Neural cell (in vitro differentiated cells): Measurements from ENCODE around the gene ACOT13. TPM values are rescaled to one million over a fixed set of nuclear protein-coding genes. Genes with fewer than 3 reads are reported as not detected.

ENCODE experiments used
- H2AFZ ChIP-seq: fragments of 200-600, 300-800 bp; sonication (generic), shearing (Covaris generic); 2 replicates; pipeline ENCODE4 v1.6.0; 2014; ENCODE audit warnings: low read depth, mild to moderate bottlenecking, antibody characterized with exemption, low read length, moderate library complexity
- H3F3A ChIP-seq: fragments of 200-600 bp; shearing (Covaris generic); 2 replicates; pipeline ENCODE4 v1.6.1; 2016; ENCODE audit warnings: mild to moderate bottlenecking, moderate library complexity, mixed read lengths, antibody characterized with exemption, low read length; ENCODE audit not compliant: insufficient read depth, poor library complexity, severe bottlenecking
- H3K27ac ChIP-seq: fragments of 200-600, 300-800 bp; sonication (generic), shearing (Covaris generic); 2 replicates; pipeline ENCODE4 v1.5.1; 2014; ENCODE audit warnings: mild to moderate bottlenecking, low read length, moderate library complexity
- H3K27me3 ChIP-seq: fragments of 300-800, 200-600 bp; sonication (generic), shearing (Covaris generic); 2 replicates; pipeline ENCODE4 v1.6.0; 2014; ENCODE audit warnings: mild to moderate bottlenecking, low read depth, low read length, moderate library complexity; ENCODE audit not compliant: insufficient read depth
- H3K36me3 ChIP-seq: fragments of 300-800, 200-600 bp; sonication (generic), shearing (Covaris generic); 2 replicates; pipeline ENCODE4 v1.5.1; 2014; ENCODE audit warnings: mild to moderate bottlenecking, antibody characterized with exemption, low read length, moderate library complexity; ENCODE audit not compliant: insufficient read depth
- H3K4me2 ChIP-seq: fragments of 300-800, 200-600 bp; sonication (generic), shearing (Covaris generic); 2 replicates; pipeline ENCODE4 v1.6.0; 2014; ENCODE audit warnings: mild to moderate bottlenecking, low read length
- H3K4me3 ChIP-seq: fragments of 300-800, 200-600 bp; sonication (generic), shearing (Covaris generic); 2 replicates; pipeline ENCODE4 v1.5.1; 2014; ENCODE audit warnings: mild to moderate bottlenecking, low read length, moderate library complexity
- H3K79me2 ChIP-seq: fragments of 200-600 bp; shearing (Covaris generic); replicated peaks from 2 replicates; pipeline ENCODE4 v1.6.0; 2014; ENCODE audit warnings: mild to moderate bottlenecking, low read length, moderate library complexity; ENCODE audit not compliant: insufficient read depth
- H3K9ac ChIP-seq: fragments of 300-800, 200-600 bp; sonication (generic), shearing (Covaris generic); 2 replicates; pipeline ENCODE4 v1.6.1; 2016; ENCODE audit warnings: mild to moderate bottlenecking, low read length, mixed read lengths
- H3K9me2 ChIP-seq: fragments of 200-600 bp; shearing (Covaris generic); 2 replicates; pipeline ENCODE4 v1.6.1; 2016; ENCODE audit warnings: mild to moderate bottlenecking, low read length, mixed read lengths; ENCODE audit not compliant: insufficient read depth
- H3K9me3 ChIP-seq: fragments of 200-600, 300-800 bp; sonication (generic), shearing (Covaris generic); 2 replicates; pipeline ENCODE4 v1.6.1; 2016; ENCODE audit warnings: mild to moderate bottlenecking, mixed run types, low read length, moderate library complexity, mixed read lengths
- H4K20me1 ChIP-seq: fragments of 200-600 bp; shearing (Covaris generic); 2 replicates; pipeline ENCODE4 v1.6.1; 2016; ENCODE audit warnings: mild to moderate bottlenecking, mixed run types; ENCODE audit not compliant: insufficient read depth
- CTCF ChIP-seq: fragments of 450-650 bp; IDR thresholded peaks from 2 replicates; pipeline ENCODE4 v1.5.1; 2014; ENCODE audit warnings: antibody characterized with exemption, mild to moderate bottlenecking, moderate library complexity; ENCODE audit not compliant: poor library complexity, severe bottlenecking
- EP300 ChIP-seq: fragments of 450-650 bp; conservative IDR thresholded peaks from 2 replicates; pipeline ENCODE4 v1.6.1; 2014; ENCODE audit warnings: antibody characterized with exemption, mild to moderate bottlenecking, moderate library complexity; ENCODE audit not compliant: poor library complexity, severe bottlenecking
- EZH2 ChIP-seq: fragments of 200-600, 300-800 bp; shearing (Covaris generic), sonication (generic); IDR thresholded peaks from 2 replicates; pipeline ENCODE4 v1.6.1; 2014; ENCODE audit warnings: antibody characterized with exemption, low read length, borderline replicate concordance, mild to moderate bottlenecking; ENCODE audit not compliant: insufficient read depth, poor library complexity, severe bottlenecking
- MXI1 ChIP-seq: fragments of 450-650 bp; conservative IDR thresholded peaks from 2 replicates; pipeline ENCODE4 v1.6.1; 2014; ENCODE audit warnings: antibody characterized with exemption, mild to moderate bottlenecking; ENCODE audit not compliant: poor library complexity, severe bottlenecking
- POLR2AphosphoS5 ChIP-seq: IDR thresholded peaks from 2 replicates; pipeline ENCODE4 v1.6.1; 2012
- RAD21 ChIP-seq: fragments of 450-650 bp; conservative IDR thresholded peaks from 2 replicates; pipeline ENCODE4 v1.6.1; 2014; ENCODE audit warnings: antibody characterized with exemption, mild to moderate bottlenecking, moderate library complexity
- SMC3 ChIP-seq: fragments of 450-650 bp; conservative IDR thresholded peaks from 2 replicates; pipeline ENCODE4 v1.6.1; 2014; ENCODE audit warnings: antibody characterized with exemption, mild to moderate bottlenecking, moderate library complexity; ENCODE audit not compliant: poor library complexity
- TAF1 ChIP-seq: IDR thresholded peaks from 2 replicates; pipeline ENCODE4 v1.6.1; 2012; ENCODE audit warnings: low read depth
- polyA plus RNA-seq: library from polyadenylated mRNA; depleted of rRNA; stranded (reverse); fragments of >200 nt; gene quantifications from 2 replicates; pipeline ENCODE4 v1.2.3, GENCODE V29; 2014
- TF ChIP-seq, protein P1 (sequence below): IDR thresholded peaks from 2 replicates; pipeline ENCODE4 v1.6.1; 2012; ENCODE audit warnings: borderline replicate concordance

The ACOT13 gene
- polyA plus RNA-seq, 1 donor from 2014 or later, result 9.9 TPM

DNA sequence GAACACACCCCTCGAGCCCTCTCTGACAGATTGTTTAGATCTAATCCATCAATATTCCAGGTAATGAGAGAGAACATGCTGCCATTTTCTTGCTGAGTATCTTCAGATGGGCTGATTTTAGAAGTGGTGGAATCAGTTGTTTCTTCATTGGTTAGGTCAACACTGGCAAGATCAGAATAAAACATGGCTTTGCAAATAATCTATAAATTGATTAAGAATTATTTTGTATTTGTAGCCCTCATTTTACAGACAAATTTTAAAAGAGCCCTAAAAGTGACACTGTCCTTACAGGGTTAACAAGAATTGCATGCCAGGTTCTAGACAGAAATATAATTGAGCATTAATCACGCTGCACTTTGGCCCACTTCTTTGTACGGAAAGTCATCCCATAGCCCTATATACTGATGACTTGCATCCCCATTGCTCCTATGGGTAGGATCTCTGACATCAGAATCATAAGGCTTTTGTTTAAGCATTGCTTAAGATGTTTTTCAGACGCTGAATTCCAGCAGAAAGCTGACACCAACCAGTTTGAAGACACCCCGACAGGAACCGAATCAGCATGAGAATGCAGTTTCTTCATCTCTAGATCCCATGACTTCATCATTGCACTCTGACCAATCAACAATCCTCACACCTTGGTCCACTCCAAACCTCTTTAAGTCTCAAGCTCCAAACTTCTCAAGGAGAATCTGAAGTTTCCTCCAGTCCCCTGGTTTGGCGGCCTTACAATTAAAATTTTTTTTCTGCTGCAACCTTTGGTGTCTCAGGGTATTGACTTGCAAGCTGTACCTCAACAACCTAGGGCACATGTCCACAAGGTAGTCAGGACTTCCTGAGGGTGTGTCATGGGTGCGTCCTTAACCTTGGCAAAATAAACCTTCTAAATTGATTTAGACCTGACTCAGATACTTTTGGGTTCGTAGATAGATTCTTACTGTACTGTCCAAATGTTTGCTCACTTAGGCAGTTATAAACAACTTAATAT, 8.0 kb upstream of the ACOT13 start:
- TF ChIP-seq TAF1 (no peak), MXI1 (no peak), CTCF (no peak), EP300 (no peak), POLR2AphosphoS5 (no peak), SMC3 (no peak), RAD21 (no peak), EZH2 (no peak)
- TF ChIP-seq, protein P1, sequence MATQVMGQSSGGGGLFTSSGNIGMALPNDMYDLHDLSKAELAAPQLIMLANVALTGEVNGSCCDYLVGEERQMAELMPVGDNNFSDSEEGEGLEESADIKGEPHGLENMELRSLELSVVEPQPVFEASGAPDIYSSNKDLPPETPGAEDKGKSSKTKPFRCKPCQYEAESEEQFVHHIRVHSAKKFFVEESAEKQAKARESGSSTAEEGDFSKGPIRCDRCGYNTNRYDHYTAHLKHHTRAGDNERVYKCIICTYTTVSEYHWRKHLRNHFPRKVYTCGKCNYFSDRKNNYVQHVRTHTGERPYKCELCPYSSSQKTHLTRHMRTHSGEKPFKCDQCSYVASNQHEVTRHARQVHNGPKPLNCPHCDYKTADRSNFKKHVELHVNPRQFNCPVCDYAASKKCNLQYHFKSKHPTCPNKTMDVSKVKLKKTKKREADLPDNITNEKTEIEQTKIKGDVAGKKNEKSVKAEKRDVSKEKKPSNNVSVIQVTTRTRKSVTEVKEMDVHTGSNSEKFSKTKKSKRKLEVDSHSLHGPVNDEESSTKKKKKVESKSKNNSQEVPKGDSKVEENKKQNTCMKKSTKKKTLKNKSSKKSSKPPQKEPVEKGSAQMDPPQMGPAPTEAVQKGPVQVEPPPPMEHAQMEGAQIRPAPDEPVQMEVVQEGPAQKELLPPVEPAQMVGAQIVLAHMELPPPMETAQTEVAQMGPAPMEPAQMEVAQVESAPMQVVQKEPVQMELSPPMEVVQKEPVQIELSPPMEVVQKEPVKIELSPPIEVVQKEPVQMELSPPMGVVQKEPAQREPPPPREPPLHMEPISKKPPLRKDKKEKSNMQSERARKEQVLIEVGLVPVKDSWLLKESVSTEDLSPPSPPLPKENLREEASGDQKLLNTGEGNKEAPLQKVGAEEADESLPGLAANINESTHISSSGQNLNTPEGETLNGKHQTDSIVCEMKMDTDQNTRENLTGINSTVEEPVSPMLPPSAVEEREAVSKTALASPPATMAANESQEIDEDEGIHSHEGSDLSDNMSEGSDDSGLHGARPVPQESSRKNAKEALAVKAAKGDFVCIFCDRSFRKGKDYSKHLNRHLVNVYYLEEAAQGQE, result no peak
- Histone ChIP-seq H3K79me2 (peaks cover 19% of the 10 kb centered on the region), H4K20me1 (no peaks in the 10 kb centered on the region), H3K9me3 (no peaks in the 10 kb centered on the region), H3K4me3 (no peak overlapping the region), H3K27me3 (no peaks in the 10 kb centered on the region), H3K27ac (no peak overlapping the region), H3K9ac (no peak overlapping the region), H3K9me2 (no peaks in the 10 kb centered on the region), H3K4me2 (no peak overlapping the region), H3F3A (no peaks in the 10 kb centered on the region), H2AFZ (no peak overlapping the region), H3K36me3 (peaks cover 11% of the 10 kb centered on the region)

DNA sequence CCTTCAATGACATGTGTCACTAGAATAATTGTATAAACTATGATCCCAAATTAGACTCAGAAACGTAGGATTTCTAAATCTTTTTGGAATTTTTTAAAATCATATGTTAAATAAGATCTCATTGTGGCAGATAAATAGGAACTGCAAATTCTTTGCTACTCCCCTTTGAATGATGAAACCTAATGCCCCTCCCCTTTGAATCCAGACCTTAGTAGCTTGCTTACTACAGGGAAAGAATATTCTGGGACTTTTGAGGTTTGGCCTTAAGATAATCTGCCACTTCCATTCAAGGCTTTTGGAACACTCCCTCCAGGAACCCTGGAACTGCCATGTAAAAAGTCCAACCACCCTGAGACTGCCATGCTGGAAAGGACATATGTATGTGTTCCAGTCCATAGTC, 7.3 kb upstream of the ACOT13 start:
- Histone ChIP-seq H3K4me3 (no peak overlapping the region), H3K36me3 (peaks cover 9% of the 10 kb centered on the region)

More for the DNA sequence above, 7.3 kb upstream of the ACOT13 start:
- H3K79me2 ChIP-seq, result peaks cover 26% of the 10 kb centered on the region
- H3F3A ChIP-seq, result no peaks in the 10 kb centered on the region
- no peak for TF ChIP-seq TAF1
- no peak for TF ChIP-seq MXI1
- no peak for TF ChIP-seq CTCF
- no peak for TF ChIP-seq RAD21
- no peak for TF ChIP-seq SMC3
- TF ChIP-seq EZH2, result no peak
- TF ChIP-seq, protein P1, result no peak
- TF ChIP-seq EP300, result no peak
- TF ChIP-seq POLR2AphosphoS5, result no peak
- H3K9me3 ChIP-seq, result no peaks in the 10 kb centered on the region
- H3K4me2 ChIP-seq, result no peak overlapping the region
- H2AFZ ChIP-seq, result no peak overlapping the region
- H4K20me1 ChIP-seq, result no peaks in the 10 kb centered on the region
- H3K27ac ChIP-seq, result no peak overlapping the region
- no peak overlapping the region for H3K9ac ChIP-seq
- H3K27me3 ChIP-seq, result no peaks in the 10 kb centered on the region
- H3K9me2 ChIP-seq, result no peaks in the 10 kb centered on the region
